Glutamatergic neuron (in vitro differentiated cells): Measurements from ENCODE around the gene ADAMTSL4. TPM values are rescaled to one million over a fixed set of nuclear protein-coding genes. Genes with fewer than 3 reads are reported as not detected.

ENCODE experiments used
- DNase-seq: peaks from one replicate; pipeline ENCODE4 v3.0.0; 2022
- H3K27ac Mint-ChIP-seq: one replicate; pipeline ENCODE4 v1.8.0; 2020; ENCODE audit warnings: mild to moderate bottlenecking, mixed read lengths, inconsistent platforms; ENCODE audit not compliant: unreplicated experiment
- H3K27me3 Mint-ChIP-seq: one replicate; pipeline ENCODE4 v1.8.0; 2020; ENCODE audit warnings: mild to moderate bottlenecking, moderate library complexity, mixed read lengths, inconsistent platforms; ENCODE audit not compliant: unreplicated experiment
- H3K36me3 Mint-ChIP-seq: one replicate; pipeline ENCODE4 v1.8.0; 2020; ENCODE audit warnings: mild to moderate bottlenecking, mixed read lengths, inconsistent platforms; ENCODE audit not compliant: unreplicated experiment
- H3K4me1 Mint-ChIP-seq: one replicate; pipeline ENCODE4 v1.8.0; 2020; ENCODE audit warnings: mild to moderate bottlenecking, low read depth, mixed read lengths, inconsistent platforms; ENCODE audit not compliant: unreplicated experiment
- H3K4me3 Mint-ChIP-seq: one replicate; pipeline ENCODE4 v1.8.0; 2020; ENCODE audit warnings: mild to moderate bottlenecking, mixed read lengths, inconsistent platforms; ENCODE audit not compliant: unreplicated experiment
- H3K9me3 Mint-ChIP-seq: one replicate; pipeline ENCODE4 v1.8.0; 2020; ENCODE audit warnings: mild to moderate bottlenecking, moderate library complexity, mixed read lengths, inconsistent platforms; ENCODE audit not compliant: unreplicated experiment
- total RNA-seq: library from RNA; stranded (reverse); fragmentation: NEBNext Ultra II Directional; extraction: Animal tissue kit (Norgen Biotek cat#: 25700); gene quantifications from one replicate; pipeline ENCODE4 v1.2.1, GENCODE V29; 2021; ENCODE audit not compliant: unreplicated experiment
- TF ChIP-seq, protein P1 (sequence below): fragments of 200-600 bp; sonication (generic); IDR thresholded peaks from one replicate; pipeline ENCODE4 v1.5.0; 2021; ENCODE audit not compliant: partially characterized antibody, unreplicated experiment

ADAMTSL4 gene
- total RNA-seq, 1 donor from 2014 or later = 0.25 TPM

- TF ChIP-seq, protein P1, sequence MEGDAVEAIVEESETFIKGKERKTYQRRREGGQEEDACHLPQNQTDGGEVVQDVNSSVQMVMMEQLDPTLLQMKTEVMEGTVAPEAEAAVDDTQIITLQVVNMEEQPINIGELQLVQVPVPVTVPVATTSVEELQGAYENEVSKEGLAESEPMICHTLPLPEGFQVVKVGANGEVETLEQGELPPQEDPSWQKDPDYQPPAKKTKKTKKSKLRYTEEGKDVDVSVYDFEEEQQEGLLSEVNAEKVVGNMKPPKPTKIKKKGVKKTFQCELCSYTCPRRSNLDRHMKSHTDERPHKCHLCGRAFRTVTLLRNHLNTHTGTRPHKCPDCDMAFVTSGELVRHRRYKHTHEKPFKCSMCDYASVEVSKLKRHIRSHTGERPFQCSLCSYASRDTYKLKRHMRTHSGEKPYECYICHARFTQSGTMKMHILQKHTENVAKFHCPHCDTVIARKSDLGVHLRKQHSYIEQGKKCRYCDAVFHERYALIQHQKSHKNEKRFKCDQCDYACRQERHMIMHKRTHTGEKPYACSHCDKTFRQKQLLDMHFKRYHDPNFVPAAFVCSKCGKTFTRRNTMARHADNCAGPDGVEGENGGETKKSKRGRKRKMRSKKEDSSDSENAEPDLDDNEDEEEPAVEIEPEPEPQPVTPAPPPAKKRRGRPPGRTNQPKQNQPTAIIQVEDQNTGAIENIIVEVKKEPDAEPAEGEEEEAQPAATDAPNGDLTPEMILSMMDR = no peak
- peaks cover 7% of the 10 kb centered on the region for H3K27me3 Mint-ChIP-seq
- H3K4me1 Mint-ChIP-seq = peaks cover 6% of the 10 kb centered on the region
- peaks cover 5% of the 10 kb centered on the region for H3K9me3 Mint-ChIP-seq
- peak; percentile 24 for DNase-seq
- no peaks in the 10 kb centered on the region for H3K36me3 Mint-ChIP-seq
- H3K27ac Mint-ChIP-seq = no peak overlapping the region
- no peak overlapping the region for H3K4me3 Mint-ChIP-seq
Measured at GRCh38 chr1:150557065-150557600, 7.9 kb downstream of the ADAMTSL4 start.

DNA sequence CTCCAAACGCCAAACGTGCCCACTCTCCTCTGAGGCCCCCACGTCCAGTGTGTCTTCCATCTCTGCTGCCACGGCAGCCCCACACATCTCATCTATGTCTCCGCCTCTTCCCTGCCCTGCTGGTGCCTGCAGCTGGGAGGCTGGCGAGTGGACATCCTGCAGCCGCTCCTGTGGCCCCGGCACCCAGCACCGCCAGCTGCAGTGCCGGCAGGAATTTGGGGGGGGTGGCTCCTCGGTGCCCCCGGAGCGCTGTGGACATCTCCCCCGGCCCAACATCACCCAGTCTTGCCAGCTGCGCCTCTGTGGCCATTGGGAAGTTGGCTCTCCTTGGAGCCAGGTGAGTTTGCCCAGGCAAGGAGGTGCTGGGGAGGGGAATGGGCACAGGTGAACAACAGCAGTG, 8.6 kb downstream of the ADAMTSL4 start:
- peaks cover 10% of the 10 kb centered on the region for H3K4me1 Mint-ChIP-seq
- DNase-seq = no peak
- H3K27ac Mint-ChIP-seq = no peak overlapping the region
- no peaks in the 10 kb centered on the region for H3K36me3 Mint-ChIP-seq
- peaks cover 8% of the 10 kb centered on the region for H3K9me3 Mint-ChIP-seq
- peaks cover 7% of the 10 kb centered on the region for H3K27me3 Mint-ChIP-seq
- TF ChIP-seq, protein P1 = no peak
- H3K4me3 Mint-ChIP-seq = no peak overlapping the region

DNA sequence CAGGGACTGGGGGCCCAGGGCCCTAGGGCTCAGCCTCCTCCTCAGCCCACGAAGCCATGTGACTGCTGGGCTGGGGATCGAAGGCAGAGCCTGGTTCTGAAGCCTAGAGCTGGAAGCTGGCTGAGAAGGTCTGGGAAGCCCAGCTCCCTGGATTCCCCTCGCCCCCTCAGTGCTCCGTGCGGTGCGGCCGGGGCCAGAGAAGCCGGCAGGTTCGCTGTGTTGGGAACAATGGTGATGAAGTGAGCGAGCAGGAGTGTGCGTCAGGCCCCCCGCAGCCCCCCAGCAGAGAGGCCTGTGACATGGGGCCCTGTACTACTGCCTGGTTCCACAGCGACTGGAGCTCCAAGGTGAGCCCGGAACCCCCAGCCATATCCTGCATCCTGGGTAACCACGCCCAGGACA, 9.1 kb downstream of the ADAMTSL4 start:
- Mint-ChIP-seq H3K27ac (no peak overlapping the region), H3K9me3 (peaks cover 8% of the 10 kb centered on the region), H3K4me1 (peaks cover 14% of the 10 kb centered on the region), H3K27me3 (peaks cover 8% of the 10 kb centered on the region), H3K4me3 (no peak overlapping the region), H3K36me3 (no peaks in the 10 kb centered on the region)
- TF ChIP-seq, protein P1 = no peak
- no peak for DNase-seq

- TF ChIP-seq, protein P1 = no peak
- peaks cover 21% of the 10 kb centered on the region for H3K4me1 Mint-ChIP-seq
- peak; percentile 20 for DNase-seq
- H3K27me3 Mint-ChIP-seq = peaks cover 10% of the 10 kb centered on the region
- H3K36me3 Mint-ChIP-seq = no peaks in the 10 kb centered on the region
- peaks cover 11% of the 10 kb centered on the region for H3K9me3 Mint-ChIP-seq
- no peak overlapping the region for H3K27ac Mint-ChIP-seq
- H3K4me3 Mint-ChIP-seq = no peak overlapping the region
Measured at GRCh38 chr1:150558761-150559655, 9.8 kb downstream of the ADAMTSL4 start.

DNA sequence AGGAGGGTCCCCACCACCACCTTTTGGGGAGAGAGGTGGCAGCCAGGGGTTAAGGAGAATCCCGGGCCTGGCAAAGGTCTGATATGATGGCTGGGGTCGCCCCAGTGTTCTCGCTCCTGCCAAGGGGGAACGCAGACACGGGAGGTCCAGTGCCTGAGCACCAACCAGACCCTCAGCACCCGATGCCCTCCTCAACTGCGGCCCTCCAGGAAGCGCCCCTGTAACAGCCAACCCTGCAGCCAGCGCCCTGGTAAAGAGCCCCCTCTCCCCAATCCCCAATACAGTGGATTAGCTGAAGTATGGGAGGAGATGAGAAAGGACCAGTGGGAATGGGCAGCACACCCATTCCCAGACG, 10.4 kb downstream of the ADAMTSL4 start:
- Mint-ChIP-seq H3K36me3 (no peaks in the 10 kb centered on the region), H3K4me3 (no peak overlapping the region), H3K27ac (no peak overlapping the region), H3K27me3 (peaks cover 10% of the 10 kb centered on the region), H3K4me1 (peaks cover 23% of the 10 kb centered on the region), H3K9me3 (peaks cover 11% of the 10 kb centered on the region)
- no peak for DNase-seq
- TF ChIP-seq, protein P1 = no peak
